Keratinocyte (primary cell): ENCODE data around the gene ELOVL6. TPM values are rescaled to one million over a fixed set of nuclear protein-coding genes. Genes with fewer than 3 reads are reported as not detected.

ENCODE experiments used
- DNase-seq: peaks from one replicate; pipeline ENCODE4 v3.0.0-alpha.2; 2011; ENCODE audit warnings: low read depth, missing footprints, low spot score
- FAIRE-seq: peaks from 2 replicates; lab custom pipeline; 2011; peaks lifted over from hg19 to GRCh38; lab: Jason Lieb, UNC
- H2AFZ ChIP-seq: 2 replicates; pipeline ENCODE4 v1.6.0; 2012; ENCODE audit warnings: low read length, control low read depth, inconsistent platforms; ENCODE audit not compliant: control insufficient read depth
- H3K27ac ChIP-seq: 2 replicates; pipeline ENCODE4 v1.5.1; 2011; ENCODE audit warnings: low read length; ENCODE audit not compliant: control insufficient read depth, insufficient read depth
- H3K27me3 ChIP-seq: 3 replicates; pipeline ENCODE4 v1.6.0; 2011; ENCODE audit warnings: low read length; ENCODE audit not compliant: control insufficient read depth, insufficient read depth; ENCODE audit errors: extremely low read depth
- H3K36me3 ChIP-seq, 2 experiments: 2 replicates in 1 of 2; 3 replicates in 1 of 2; pipeline ENCODE4 v1.5.1; 2011; ENCODE audit warnings: low read length in 2 of 2, mild to moderate bottlenecking in 1 of 2; ENCODE audit not compliant: control insufficient read depth in 2 of 2, insufficient read depth in 2 of 2; ENCODE audit errors: extremely low read depth in 1 of 2
- H3K4me1 ChIP-seq: 3 replicates; pipeline ENCODE4 v1.5.1; 2011; ENCODE audit warnings: low read length; ENCODE audit not compliant: control insufficient read depth, insufficient read depth; ENCODE audit errors: extremely low read depth
- H3K4me2 ChIP-seq: 3 replicates; pipeline ENCODE4 v1.6.0; 2011; ENCODE audit warnings: low read depth, low read length; ENCODE audit not compliant: control insufficient read depth, insufficient read depth; ENCODE audit errors: extremely low read depth
- H3K4me3 ChIP-seq, 3 experiments: fragments of 200-600 bp in 1 of 3; sonication (generic) in 1 of 3; 2 replicates in 2 of 3; 3 replicates in 1 of 3; pipeline ENCODE4 v1.5.1; 2011 to 2016; ENCODE audit warnings: low read length in 3 of 3, mild to moderate bottlenecking in 3 of 3, control low read depth in 2 of 3, inconsistent platforms in 1 of 3, low read depth in 1 of 3, mixed read lengths in 1 of 3, mixed run types in 1 of 3, moderate library complexity in 1 of 3; ENCODE audit not compliant: control insufficient read depth in 2 of 3, insufficient read depth in 2 of 3; ENCODE audit errors: extremely low read depth in 1 of 3
- H3K79me2 ChIP-seq: 2 replicates; pipeline ENCODE4 v1.6.0; 2012; ENCODE audit warnings: low read length; ENCODE audit not compliant: control insufficient read depth, insufficient read depth
- H3K9ac ChIP-seq: 3 replicates; pipeline ENCODE4 v1.6.0; 2011; ENCODE audit warnings: low read length; ENCODE audit not compliant: control insufficient read depth, insufficient read depth; ENCODE audit errors: extremely low read depth
- H3K9me1 ChIP-seq: 3 replicates; pipeline ENCODE4 v1.6.0; 2011; ENCODE audit warnings: low read length; ENCODE audit not compliant: control insufficient read depth, insufficient read depth; ENCODE audit errors: extremely low read depth
- H3K9me3 ChIP-seq: 2 replicates; pipeline ENCODE4 v1.5.1; 2012; ENCODE audit warnings: low read depth, low read length; ENCODE audit not compliant: control insufficient read depth
- H4K20me1 ChIP-seq: 3 replicates; pipeline ENCODE4 v1.6.0; 2011; ENCODE audit warnings: low read length; ENCODE audit not compliant: control insufficient read depth, insufficient read depth; ENCODE audit errors: extremely low read depth
- CTCF ChIP-seq, 3 experiments: IDR thresholded peaks in 1 of 3; conservative IDR thresholded peaks in 1 of 3; optimal IDR thresholded peaks in 1 of 3; 2 replicates in 2 of 3; 3 replicates in 1 of 3; pipeline versions ENCODE3 to v1.5.1; 2011; ENCODE audit warnings: low read length in 3 of 3, mild to moderate bottlenecking in 3 of 3, moderate library complexity in 2 of 3, control low read depth in 1 of 3, inconsistent platforms in 1 of 3; ENCODE audit not compliant: insufficient read depth in 2 of 3; ENCODE audit errors: extremely low read depth in 1 of 3
- EZH2 ChIP-seq: IDR thresholded peaks from one replicate; pipeline ENCODE4 v1.6.1; 2012; ENCODE audit warnings: inconsistent platforms, mild to moderate bottlenecking, low read length, moderate library complexity
- dilution Hi-C: fragments of 300-500 bp; cut with MboI; formaldehyde crosslinking; loops from one replicate; pipeline ENCODE4 v1.7.0; 2020; ENCODE audit warnings: low sequenced_read_pairs; ENCODE audit not compliant: extremely low pct_ligation_motif_present
- polyA plus RNA-seq, 5 experiments: library from polyadenylated mRNA; depleted of rRNA in 3 of 5; stranded (reverse) in 3 of 5; stranded (forward) in 1 of 5; unstranded in 1 of 5; fragments of >200 nt; gene quantifications; 1 replicate in 1 of 5; 2 replicates in 3 of 5; 3 replicates in 1 of 5; pipeline versions ENCODE4 v1.2.1 to v1.2.3, GENCODE V29; 2011 to 2012; ENCODE audit warnings: missing spikeins in 2 of 5, low read depth in 1 of 5, low replicate concordance in 1 of 5

ELOVL6 gene
- polyA plus RNA-seq, 1 donor (not counting 4 experiments of a cell fraction or from before 2014, with no cell fraction given) = 65.9 TPM

- no peaks in the 10 kb centered on the region for H3K9me1 ChIP-seq
- FAIRE-seq = no peak
- dilution Hi-C loops = no loop called here
- TF ChIP-seq EZH2 (no peak), CTCF (optimal IDR thresholded peaks at IDR 0.05 in 1 of 3, IDR thresholded peaks at IDR 0.05 in 1 of 3, conservative IDR thresholded peaks at IDR 0.05 in 1 of 3; ENCODE audit: extremely low read depth in 1 of 3, insufficient read depth in 2 of 3, low read length in 3 of 3) (no peak)
- no peak overlapping the region for H3K27ac ChIP-seq
- no peak overlapping the region for H3K9ac ChIP-seq
- no peak overlapping the region for H3K4me2 ChIP-seq
- DNase-seq = no peak
- no peaks in the 10 kb centered on the region for H3K9me3 ChIP-seq
- no peaks in the 10 kb centered on the region for H3K36me3 ChIP-seq
- no peak overlapping the region for H2AFZ ChIP-seq
- H3K27me3 ChIP-seq = no peaks in the 10 kb centered on the region
- peaks cover 16% of the 10 kb centered on the region for H3K79me2 ChIP-seq
- H3K4me3 ChIP-seq = no peak overlapping the region
- peaks cover 2% of the 10 kb centered on the region for H3K4me1 ChIP-seq
- H4K20me1 ChIP-seq = no peaks in the 10 kb centered on the region
These were observed 3.1 kb upstream of the ELOVL6 start for GRCh38 chr4:110201502-110201901.

- Histone ChIP-seq H3K9me1 (no peaks in the 10 kb centered on the region), H3K27me3 (no peaks in the 10 kb centered on the region), H3K4me2 (no peak overlapping the region), H3K36me3 (no peaks in the 10 kb centered on the region), H3K9ac (no peak overlapping the region), H3K27ac (no peak overlapping the region), H2AFZ (no peak overlapping the region), H4K20me1 (no peaks in the 10 kb centered on the region), H3K9me3 (no peaks in the 10 kb centered on the region), H3K4me1 (peaks cover 7% of the 10 kb centered on the region), H3K79me2 (peaks cover 16% of the 10 kb centered on the region), H3K4me3 (no peak overlapping the region)
- FAIRE-seq (no peak), DNase-seq (no peak)
- TF ChIP-seq EZH2 = no peak
- TF ChIP-seq CTCF (optimal IDR thresholded peaks at IDR 0.05 in 1 of 3, IDR thresholded peaks at IDR 0.05 in 1 of 3, conservative IDR thresholded peaks at IDR 0.05 in 1 of 3; ENCODE audit: extremely low read depth in 1 of 3, insufficient read depth in 2 of 3, low read length in 3 of 3) = no peak
- dilution Hi-C loops = no loop called here
These were observed 2.3 kb upstream of the ELOVL6 start for GRCh38 chr4:110200689-110201088.
